ENCODE data around the gene LRRC15. TPM values are rescaled to one million over a fixed set of nuclear protein-coding genes. Genes with fewer than 3 reads are reported as not detected.

Gene LRRC15
- total and polyA plus RNA-seq, 2 experiments from 2014 or later: 0.06 TPM; not detected in 1

GRCh38 chr3:194401868-194402329 lies 32.4 kb upstream of the LRRC15 start:
- no peak overlapping the region for H3K27ac ChIP-seq
- TF ChIP-seq CTCF (IDR thresholded peaks at IDR 0.05; ENCODE audit: low read depth, low read length): no peak
- peaks cover 24% of the 10 kb centered on the region for H3K27me3 ChIP-seq
- H3K9me3 ChIP-seq (ENCODE audit: low read depth): no peaks in the 10 kb centered on the region
- H3K36me3 ChIP-seq: peaks cover 17% of the 10 kb centered on the region
- no peak overlapping the region for H3K4me3 ChIP-seq
- H3K4me1 ChIP-seq (ENCODE audit: low read depth): peaks cover 4% of the 10 kb centered on the region
- no peak for DNase-seq (ENCODE audit: low read depth in 1 of 2, low spot score in 1 of 2)

GRCh38 chr3:194401346-194401745 lies 31.8 kb upstream of the LRRC15 start:
- no peak for TF ChIP-seq CTCF (IDR thresholded peaks at IDR 0.05; ENCODE audit: low read depth, low read length)
- peaks cover 17% of the 10 kb centered on the region for H3K36me3 ChIP-seq
- DNase-seq (ENCODE audit: low read depth in 1 of 2, low spot score in 1 of 2): no peak
- peaks cover 4% of the 10 kb centered on the region for H3K4me1 ChIP-seq (ENCODE audit: low read depth)
- H3K4me3 ChIP-seq: no peak overlapping the region
- H3K27ac ChIP-seq: no peak overlapping the region
- no peaks in the 10 kb centered on the region for H3K9me3 ChIP-seq (ENCODE audit: low read depth)
- peaks cover 30% of the 10 kb centered on the region for H3K27me3 ChIP-seq

- no peak for TF ChIP-seq CTCF (IDR thresholded peaks at IDR 0.05; ENCODE audit: low read depth, low read length)
Measured at GRCh38 chr3:194399874-194400411, 30.4 kb upstream of the LRRC15 start.

GRCh38 chr3:194399166-194399565 lies 29.6 kb upstream of the LRRC15 start, which contains the start of gene GP5:
TSS of gene GP5 (minus strand) at chr3:194399266. CDS start at chr3:194398282, 984 bp downstream.
- peaks cover 33% of the 10 kb centered on the region for H3K27me3 ChIP-seq
- H3K27ac ChIP-seq: no peak within 1 kb of the TSS
- no peak for DNase-seq (ENCODE audit: low read depth in 1 of 2, low spot score in 1 of 2)
- peak within 1 kb of the TSS; percentile 0 for H3K4me3 ChIP-seq
- no peaks in the 10 kb centered on the region for H3K4me1 ChIP-seq (ENCODE audit: low read depth)
- H3K9me3 ChIP-seq (ENCODE audit: low read depth): no peaks in the 10 kb centered on the region
- H3K36me3 ChIP-seq: peaks cover 8% of the 10 kb centered on the region
- no peak for TF ChIP-seq CTCF (IDR thresholded peaks at IDR 0.05; ENCODE audit: low read depth, low read length)

More at GRCh38 chr3:194399874-194400411, 30.4 kb upstream of the LRRC15 start:
- Histone ChIP-seq H3K36me3 (peaks cover 8% of the 10 kb centered on the region), H3K27ac (no peak overlapping the region), H3K4me3 (no peak overlapping the region), H3K4me1 (ENCODE audit: low read depth) (peaks cover under 1% of the 10 kb centered on the region), H3K9me3 (ENCODE audit: low read depth) (no peaks in the 10 kb centered on the region), H3K27me3 (peaks cover 33% of the 10 kb centered on the region)
- DNase-seq (ENCODE audit: low read depth in 1 of 2, low spot score in 1 of 2): no peak

- Histone ChIP-seq H3K9me3 (ENCODE audit: low read depth) (no peaks in the 10 kb centered on the region), H3K27ac (no peak overlapping the region), H3K4me1 (ENCODE audit: low read depth) (no peaks in the 10 kb centered on the region), H3K4me3 (peak overlapping the region; percentile 0), H3K36me3 (peaks cover under 1% of the 10 kb centered on the region), H3K27me3 (peaks cover 33% of the 10 kb centered on the region)
- DNase-seq (ENCODE audit: low read depth in 1 of 2, low spot score in 1 of 2): peak; percentile 14 to 31
- no peak for TF ChIP-seq CTCF (IDR thresholded peaks at IDR 0.05; ENCODE audit: low read depth, low read length)
Measured at GRCh38 chr3:194397757-194398312, 28.3 kb upstream of the LRRC15 start.
